ENCODE measurements around the gene C9orf43.
"Not testable (repeated sequence)": the region's sequence is repeated elsewhere in the genome, so short reads cannot be mapped to it uniquely, and the experiment has no call there.

The C9orf43 gene

DNA sequence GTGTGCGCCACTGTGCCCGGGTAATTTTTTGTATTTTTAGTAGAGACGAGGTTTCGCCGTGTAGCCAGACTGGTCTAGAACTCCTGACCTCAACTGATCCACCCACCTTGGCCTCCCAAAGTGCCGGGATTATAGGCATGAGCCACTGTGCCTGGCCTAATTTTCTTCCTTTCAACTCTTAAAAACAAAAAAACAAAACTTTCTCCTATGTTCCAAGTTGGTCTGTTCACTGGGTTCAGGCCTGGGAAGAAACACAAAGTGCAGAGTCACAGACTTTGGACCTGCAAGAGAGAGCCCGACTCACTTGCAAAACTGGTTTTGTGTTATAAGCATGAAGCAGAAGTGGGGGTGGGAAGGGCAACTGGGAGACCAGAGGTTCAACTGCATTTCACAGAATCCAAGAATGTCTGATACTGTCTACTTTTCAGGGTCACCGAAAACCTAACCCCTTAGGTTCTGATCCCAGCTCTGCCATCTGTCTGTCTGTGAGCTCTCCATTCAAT is 28.6 kb upstream of the C9orf43 start:
- DNase-seq = no peak

DNA sequence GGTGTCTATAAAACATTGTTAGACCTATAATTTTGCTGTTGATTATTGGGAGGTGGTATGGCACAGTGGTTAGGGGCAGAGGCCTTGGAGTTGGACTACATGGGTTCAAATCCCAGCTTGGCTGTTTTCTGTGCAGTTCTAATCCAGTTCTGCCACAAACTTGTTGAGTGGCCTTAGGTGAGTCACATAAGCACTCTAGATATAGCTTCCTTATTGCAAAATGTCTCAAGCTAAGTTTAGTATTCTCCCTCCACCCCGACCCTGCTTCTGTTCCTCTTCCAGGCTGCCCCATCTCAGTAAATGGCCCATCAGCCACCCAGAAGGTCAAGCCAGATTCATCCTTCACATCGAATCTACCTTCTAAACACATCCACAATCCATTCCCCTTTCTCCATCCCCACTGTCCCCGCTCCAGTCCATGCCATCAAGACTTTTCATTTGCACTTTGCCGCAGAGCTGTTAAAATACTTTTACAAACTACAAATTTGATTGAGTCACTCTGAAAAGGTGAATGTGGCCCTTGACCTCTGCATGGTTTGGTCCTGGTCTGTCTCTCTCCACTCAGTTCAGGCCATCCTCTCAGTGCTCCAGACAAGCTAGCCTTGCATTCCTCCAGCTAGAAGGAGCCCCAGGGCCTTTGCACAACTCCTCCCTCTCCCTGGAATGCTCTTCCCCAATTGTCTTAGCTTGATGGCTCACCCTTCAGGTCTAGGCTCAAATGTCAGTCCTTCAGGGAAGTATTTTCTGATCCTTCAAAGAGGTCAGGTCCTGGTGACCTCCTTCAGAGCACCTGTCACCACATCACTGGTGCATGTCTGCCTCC is 23.8 kb upstream of the C9orf43 start:
- no peak for DNase-seq

DNA sequence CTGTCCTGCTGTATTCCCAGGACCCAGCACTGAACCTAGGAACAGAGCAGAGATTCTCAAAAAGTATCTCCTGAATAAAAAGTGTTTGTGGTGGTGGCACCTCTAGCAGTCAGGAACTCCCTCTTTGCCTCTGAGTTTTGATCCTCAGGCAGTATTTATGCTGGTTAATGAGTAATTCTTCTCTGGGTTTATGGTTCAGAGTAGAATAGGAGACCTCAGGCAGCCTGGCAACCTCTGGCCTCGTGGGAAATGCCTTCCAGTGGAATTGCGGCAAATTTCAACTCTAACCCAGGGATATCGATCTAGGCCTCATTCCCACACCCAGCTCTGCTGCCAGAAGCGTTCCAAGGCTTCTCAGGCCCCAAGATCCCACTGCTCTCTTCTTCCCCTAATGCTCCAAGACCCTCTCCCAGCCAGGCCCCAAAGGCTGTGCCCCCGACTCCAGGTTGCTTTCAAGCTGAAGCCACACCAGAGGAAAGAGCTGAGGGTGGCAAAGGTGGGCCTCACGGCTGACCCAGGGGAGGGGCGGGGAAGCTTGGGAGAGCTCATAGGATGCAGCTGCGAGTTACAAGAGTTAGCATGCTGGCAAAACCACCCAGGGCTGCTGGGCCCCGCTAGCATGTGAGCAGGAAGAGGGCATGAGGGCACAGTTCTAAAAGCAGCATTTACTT is 22.9 kb upstream of the C9orf43 start:
- no peak for DNase-seq

GRCh38 chr9:113388833-113389232 is 21.7 kb upstream of the C9orf43 start:
- DNase-seq = no peak

DNA sequence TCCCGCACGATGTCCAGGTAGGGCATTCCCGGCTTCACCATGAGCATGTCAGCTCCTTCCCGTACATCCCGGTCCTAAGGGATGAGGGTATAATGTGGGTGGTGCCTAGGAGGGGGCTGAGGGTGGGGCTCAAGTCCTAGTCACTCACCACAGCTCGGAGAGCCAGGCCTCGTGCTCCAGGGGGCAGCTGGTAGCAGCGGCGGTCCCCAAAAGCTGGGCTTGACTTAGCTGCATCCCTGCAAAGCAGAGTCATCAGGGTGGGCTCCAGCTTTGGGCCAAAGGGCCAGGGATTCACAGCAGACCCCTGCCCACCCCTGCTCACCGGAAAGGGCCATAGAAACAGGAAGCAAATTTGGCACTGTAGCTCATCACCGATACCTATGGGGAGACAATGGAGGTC is 21.1 kb upstream of the C9orf43 start:
- DNase-seq = no peak

DNA sequence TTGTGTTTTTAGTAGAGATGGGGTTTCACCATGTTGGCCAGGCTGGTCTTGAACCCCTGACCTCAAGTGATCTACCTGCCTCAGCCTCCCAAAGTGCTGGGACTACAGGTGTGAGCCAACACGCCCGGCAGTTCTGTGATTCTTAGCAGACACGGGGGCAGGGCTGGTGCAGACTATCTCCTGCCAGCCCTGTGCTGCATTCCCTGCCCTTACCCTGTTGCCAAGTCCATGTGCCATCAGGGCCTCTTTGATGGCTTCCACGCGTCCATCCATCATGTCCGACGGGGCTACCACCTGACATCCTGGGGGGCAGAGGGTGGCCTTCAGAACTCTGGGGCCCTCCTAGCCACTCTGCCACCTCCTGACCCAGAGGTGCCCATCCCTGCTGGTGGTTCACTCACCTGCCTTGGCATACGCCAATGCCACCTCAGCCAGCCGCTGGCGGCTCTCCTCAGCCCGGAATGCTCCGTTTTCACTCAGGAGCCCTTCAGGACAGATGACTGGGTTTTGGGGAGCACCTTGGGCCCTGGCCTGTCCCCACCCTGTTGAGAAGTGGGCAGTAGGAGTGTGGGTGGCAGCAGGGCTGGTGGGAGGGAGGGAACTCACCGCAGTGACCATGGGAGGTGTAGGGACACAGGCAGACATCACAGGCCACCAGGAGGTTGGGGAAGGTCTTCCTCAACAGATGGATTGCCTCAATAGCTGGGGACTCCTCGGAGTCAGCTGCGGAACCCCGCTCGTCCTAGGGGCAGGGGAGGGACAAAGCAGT is 20.2 kb upstream of the C9orf43 start:
- no peak for DNase-seq

GRCh38 chr9:113391917-113392316 is 18.6 kb upstream of the C9orf43 start:
- DNase-seq = no peak

GRCh38 chr9:113393281-113393680 is 17.3 kb upstream of the C9orf43 start:
- DNase-seq = no peak

GRCh38 chr9:113395000-113395861 is 15.3 kb upstream of the C9orf43 start:
- no peak for DNase-seq

DNA sequence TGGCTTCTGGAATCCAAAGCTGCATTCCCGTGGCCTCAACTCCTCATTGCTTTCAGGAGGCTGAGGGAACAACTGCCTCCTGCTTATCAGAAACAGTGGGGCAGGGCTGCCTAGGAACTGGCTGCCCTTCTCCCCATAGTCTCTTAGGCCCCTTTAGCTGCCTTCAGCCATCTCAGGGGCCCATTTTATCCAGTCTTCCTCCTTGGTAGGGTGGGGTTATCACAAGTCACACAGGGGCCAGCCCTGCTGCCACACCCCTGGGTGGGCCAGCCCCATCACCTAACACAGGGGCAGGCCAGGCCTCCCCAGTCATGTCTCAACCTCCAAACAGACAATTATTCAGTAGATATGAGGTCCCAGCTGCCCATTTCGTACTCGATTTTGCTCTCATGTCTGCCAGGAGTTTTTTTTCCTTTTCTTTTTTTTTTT is 13.3 kb upstream of the C9orf43 start:
- no peak for DNase-seq

- no peak for DNase-seq
Measured at GRCh38 chr9:113398796-113399195, 11.8 kb upstream of the C9orf43 start.

DNA sequence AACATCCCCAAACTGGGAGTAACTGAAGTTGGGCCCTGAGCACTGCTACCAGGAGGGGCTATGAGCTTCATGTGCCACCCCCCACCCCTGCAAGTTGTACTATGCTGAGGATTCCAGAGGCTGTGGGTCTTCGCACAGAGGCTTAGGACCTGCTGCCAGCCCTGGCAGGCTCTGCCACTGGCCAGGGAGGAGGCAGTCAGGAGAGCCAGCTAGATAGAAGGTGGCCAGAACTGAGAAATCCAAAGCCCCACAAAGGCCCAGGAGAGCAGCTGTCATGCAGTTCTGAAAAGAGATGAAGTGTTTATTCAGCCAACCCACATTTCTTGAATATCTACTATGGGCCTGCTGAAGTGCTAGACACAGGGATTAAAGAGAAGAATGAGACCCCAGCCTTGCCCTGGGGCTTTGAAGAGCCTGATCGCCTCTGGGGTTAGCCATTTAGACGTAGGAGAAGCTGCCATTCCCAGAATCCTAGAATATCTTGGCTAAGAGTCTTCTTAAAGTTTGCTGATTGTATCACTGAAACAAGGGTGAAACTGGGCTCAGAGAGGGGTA is 10.8 kb upstream of the C9orf43 start:
- no peak for DNase-seq

- DNase-seq = peak; percentile 95
Measured at GRCh38 chr9:113401027-113401792, 9.3 kb upstream of the C9orf43 start, which contains the start of gene ALAD. Gene ALAD (minus strand): TSS chr9:113401284. CDS start chr9:113393559, 7,725 bp downstream.

DNA sequence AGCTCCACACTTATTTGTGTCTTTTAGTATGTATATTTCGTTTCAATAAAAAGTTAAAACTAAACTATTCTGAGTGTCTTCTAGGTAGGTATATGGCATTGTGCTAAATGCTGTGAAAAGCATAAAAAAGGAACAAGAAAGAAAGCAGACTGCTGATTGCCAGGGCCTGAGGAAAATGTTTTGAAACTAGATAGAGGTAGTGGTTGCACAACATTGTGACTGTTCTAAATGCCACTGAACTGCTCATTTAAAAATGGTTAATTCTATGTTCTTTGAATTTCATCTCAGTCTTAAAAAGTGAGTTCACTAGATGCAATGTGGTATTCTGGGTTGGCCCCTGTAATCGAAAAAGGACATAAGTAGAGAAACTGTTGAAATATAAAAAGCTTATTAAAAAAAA is 6.9 kb upstream of the C9orf43 start:
- DNase-seq = no peak

GRCh38 chr9:113406353-113406752 is 4.2 kb upstream of the C9orf43 start:
- not testable (repeated sequence) for DNase-seq

GRCh38 chr9:113406873-113407511 is 3.6 kb upstream of the C9orf43 start:
- DNase-seq = peak; percentile 54

DNA sequence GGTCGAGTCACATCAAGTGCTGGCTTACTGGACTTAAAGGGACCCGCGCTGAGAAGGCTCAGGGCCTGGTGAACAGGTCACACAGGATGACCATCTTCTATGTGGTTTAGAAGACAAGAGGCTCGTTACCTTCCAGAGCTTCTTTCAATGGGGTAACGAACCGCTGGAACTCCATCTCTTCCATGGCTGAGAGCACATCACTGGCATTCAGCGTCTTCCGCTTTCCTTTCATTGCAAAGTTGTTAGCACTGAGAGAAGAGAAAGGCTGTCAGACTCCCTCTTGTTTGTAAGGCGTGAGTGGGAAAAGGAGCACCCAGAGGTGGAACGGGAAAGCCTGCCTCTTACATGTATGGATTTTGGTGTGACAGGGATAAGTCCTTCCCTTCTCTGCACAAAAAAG is 1.1 kb upstream of the C9orf43 start:
- DNase-seq = no peak

DNA sequence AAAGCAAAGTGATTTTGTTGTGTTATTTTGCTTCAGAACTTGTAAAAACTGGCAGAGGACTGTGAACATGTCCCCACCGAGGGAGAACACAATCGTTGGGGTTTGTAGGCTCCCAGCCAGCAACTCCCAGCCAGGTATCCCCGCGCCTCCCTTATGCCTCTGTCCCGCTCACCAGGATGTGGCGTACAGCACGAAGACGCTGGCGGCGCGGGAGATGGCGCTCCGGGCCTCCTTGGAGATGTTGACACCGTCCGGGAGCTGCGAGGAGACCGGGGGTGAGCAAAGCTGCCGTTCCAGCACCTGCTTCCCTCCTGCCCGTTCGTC is 702 bp upstream of the C9orf43 start:
- DNase-seq = no peak

- no peak for DNase-seq
Measured at GRCh38 chr9:113416149-113416721, 5.7 kb downstream of the C9orf43 start.

GRCh38 chr9:113417370-113417769 is 6.8 kb downstream of the C9orf43 start:
- DNase-seq = no peak

GRCh38 chr9:113421726-113422125 is 11.2 kb downstream of the C9orf43 start:
- no peak for DNase-seq
